ENCODE results near the gene CEBPZOS.
A peak's percentile ranks its signal among the peaks of the same experiment; 100 is the strongest.
"Not testable (repeated sequence)": the region's sequence is repeated elsewhere in the genome, so short reads cannot be mapped to it uniquely, and the experiment has no call there.

The CEBPZOS gene

DNA sequence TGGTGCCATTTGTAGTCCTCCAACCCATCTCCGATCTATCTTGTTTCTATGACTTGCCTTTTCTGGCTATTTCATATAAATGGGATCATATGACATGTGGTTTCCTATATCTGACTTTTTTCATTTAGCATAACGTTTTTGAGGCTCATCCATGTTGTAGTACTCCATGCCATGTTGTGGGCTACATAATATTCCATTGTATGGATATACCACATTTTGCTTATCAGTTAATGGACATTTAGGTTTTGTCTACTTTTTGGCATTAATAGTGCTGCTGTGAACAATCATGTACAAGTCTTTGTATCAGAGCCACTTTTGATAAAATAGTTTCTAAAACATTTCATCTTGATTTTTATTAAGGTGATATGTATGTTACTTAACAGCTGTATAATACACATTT is 7.4 kb downstream of the CEBPZOS start:
- DNase-seq (ENCODE audit: low read depth in 2 of 2): no peak
- TF ChIP-seq, protein P1, sequence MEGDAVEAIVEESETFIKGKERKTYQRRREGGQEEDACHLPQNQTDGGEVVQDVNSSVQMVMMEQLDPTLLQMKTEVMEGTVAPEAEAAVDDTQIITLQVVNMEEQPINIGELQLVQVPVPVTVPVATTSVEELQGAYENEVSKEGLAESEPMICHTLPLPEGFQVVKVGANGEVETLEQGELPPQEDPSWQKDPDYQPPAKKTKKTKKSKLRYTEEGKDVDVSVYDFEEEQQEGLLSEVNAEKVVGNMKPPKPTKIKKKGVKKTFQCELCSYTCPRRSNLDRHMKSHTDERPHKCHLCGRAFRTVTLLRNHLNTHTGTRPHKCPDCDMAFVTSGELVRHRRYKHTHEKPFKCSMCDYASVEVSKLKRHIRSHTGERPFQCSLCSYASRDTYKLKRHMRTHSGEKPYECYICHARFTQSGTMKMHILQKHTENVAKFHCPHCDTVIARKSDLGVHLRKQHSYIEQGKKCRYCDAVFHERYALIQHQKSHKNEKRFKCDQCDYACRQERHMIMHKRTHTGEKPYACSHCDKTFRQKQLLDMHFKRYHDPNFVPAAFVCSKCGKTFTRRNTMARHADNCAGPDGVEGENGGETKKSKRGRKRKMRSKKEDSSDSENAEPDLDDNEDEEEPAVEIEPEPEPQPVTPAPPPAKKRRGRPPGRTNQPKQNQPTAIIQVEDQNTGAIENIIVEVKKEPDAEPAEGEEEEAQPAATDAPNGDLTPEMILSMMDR (IDR thresholded peaks at IDR 0.05; ENCODE audit: low read depth, low read length): no peak
- H3K4me3 ChIP-seq (replicated peaks in 1 of 2; ENCODE audit: low read depth in 2 of 2, low read length in 2 of 2): no peak overlapping the region

DNA sequence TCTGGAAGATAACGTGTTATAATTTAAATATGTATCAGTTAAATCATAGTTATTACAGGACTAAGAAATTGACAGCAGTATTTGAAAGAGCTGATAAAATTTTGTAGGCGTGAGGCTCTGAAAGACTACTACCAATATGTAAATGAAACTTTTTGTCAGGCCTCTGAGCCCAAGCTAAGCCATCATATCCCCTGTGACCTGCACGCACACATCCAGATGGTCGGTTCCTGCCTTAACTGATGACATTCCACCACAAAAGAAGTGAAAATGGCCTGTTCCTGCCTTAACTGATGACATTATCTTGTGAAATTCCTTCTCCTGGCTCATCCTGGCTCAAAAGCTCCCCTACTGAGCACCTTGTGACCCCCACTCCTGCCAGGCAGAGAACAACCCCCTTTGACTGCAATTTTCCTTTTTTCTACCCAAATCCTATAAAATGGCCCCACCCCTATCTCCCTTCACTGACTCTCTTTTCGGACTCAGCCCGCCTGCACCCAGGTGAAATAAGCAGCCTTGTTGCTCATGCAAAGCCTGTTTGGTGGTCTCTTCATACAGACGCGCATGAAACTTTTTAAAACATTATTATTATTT is 8.9 kb downstream of the CEBPZOS start:
- DNase-seq (ENCODE audit: low read depth in 2 of 2); H3K4me3 ChIP-seq (replicated peaks in 1 of 2; ENCODE audit: low read depth in 2 of 2, low read length in 2 of 2): not testable (repeated sequence)

DNA sequence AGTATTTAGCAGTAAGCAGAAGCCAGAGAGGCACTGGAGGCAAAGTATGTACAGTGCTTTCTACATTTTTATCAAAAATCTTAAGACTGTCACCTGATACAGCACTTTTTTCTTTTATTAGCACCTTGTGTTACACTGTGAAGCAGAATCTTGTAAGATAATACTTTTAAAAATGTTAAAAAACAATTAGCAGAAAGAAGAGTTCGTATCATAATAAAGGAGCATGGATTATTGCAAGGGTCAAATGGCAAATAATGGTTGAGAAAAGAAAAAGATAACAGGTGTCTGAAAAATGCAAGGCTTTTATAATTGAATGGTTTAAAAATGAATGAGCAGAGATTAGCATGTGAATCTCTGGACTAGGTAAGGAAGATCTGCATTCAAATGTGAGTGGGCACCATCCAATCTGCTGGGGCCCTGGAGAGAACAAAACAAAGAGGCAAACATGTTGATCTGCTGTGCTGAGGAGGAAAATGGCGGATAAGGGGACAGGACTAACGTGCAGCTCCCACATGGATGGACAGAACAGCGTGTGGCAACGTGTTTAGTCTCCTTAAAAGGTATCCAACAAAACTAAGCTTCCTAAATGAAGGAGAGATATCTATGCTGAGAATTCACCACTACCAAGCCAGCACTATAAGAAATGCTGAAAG is 9.5 kb downstream of the CEBPZOS start:
- DNase-seq (ENCODE audit: low read depth in 2 of 2): no peak
- no peak overlapping the region for H3K4me3 ChIP-seq (replicated peaks in 1 of 2; ENCODE audit: low read depth in 2 of 2, low read length in 2 of 2)
- TF ChIP-seq, protein P1 (IDR thresholded peaks at IDR 0.05; ENCODE audit: low read depth, low read length): no peak

DNA sequence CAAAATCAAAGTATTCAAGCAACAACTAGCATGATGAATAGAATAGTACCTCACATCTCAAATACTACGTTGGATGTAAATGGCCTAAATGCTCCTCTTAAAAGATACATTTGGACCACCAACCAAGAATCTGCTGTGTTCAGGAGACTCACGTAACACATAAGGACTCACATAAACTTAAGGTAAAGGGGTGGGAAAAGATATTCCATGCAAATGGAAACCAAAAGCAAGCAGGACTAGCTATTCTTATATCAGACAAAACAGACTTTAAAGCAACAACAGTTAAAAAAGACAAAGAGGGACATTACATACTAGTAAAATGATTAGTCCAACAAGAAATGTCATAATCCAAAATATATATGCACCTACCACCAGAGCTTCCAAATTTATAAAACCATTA is 10.5 kb downstream of the CEBPZOS start:
- H3K4me3 ChIP-seq (replicated peaks in 1 of 2; ENCODE audit: low read depth in 2 of 2, low read length in 2 of 2); DNase-seq (ENCODE audit: low read depth in 2 of 2): not testable (repeated sequence)

DNA sequence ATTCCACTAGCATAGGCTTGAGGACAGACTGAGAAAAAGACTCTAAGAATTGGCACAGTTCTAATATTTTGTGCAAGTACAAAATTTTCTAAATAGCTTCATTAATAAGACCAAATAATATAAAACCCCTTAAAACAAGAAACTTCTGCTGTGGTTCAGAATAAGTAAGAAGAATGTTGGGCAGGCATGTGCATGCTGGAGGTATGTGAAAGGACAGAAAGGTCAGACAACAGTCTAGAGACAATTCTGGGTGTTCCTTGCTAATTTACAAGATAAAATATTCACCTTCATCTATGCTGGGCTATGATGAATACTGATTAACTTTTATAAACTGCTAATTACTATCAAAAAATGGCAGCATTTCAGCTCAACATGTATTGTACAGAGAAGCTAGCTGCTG is 14.9 kb downstream of the CEBPZOS start:
- no peak overlapping the region for H3K4me3 ChIP-seq (replicated peaks in 1 of 2; ENCODE audit: low read depth in 2 of 2, low read length in 2 of 2)
- TF ChIP-seq, protein P1 (IDR thresholded peaks at IDR 0.05; ENCODE audit: low read depth, low read length): no peak
- DNase-seq (ENCODE audit: low read depth in 2 of 2): no peak

DNA sequence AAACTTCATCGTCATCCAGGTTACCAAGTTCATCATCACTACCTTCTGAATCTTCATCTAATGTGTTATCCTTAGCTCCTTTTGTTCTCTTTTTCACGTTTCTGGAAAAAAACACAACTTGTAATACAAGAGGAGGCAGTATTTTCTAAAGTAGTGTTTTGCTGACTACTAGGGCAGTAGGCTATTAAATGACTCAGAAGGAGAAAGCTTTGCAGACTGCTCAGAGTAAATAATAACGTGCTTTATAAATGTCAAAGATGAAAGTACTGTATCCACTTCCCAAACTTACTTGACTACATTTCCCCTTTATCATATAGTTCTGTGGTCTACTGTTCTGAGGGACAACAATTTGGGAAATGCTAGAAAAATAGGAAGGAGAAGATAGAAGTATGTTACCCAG is 15.6 kb downstream of the CEBPZOS start:
- TF ChIP-seq, protein P1 (IDR thresholded peaks at IDR 0.05; ENCODE audit: low read depth, low read length): no peak
- no peak for DNase-seq (ENCODE audit: low read depth in 2 of 2)
- H3K4me3 ChIP-seq (replicated peaks in 1 of 2; ENCODE audit: low read depth in 2 of 2, low read length in 2 of 2): no peak overlapping the region

DNA sequence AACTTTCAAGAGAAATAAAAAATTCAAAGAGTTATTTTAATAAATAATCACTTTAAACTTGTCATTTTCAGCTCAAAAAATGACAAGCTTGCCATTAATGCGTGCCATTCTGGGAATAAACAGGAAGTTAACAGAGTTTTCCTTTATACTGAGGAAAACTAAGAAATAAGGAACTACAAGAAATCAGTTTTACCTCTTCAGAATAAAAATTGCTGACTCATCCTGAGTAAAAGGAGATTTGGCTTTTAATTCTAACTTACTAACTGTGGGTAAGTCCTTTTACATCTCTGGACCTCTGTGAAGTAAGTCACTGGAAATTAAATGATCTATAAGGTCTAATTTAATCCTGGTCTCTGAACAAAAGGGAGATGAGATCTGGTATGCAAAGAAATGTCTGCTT is 19.0 kb downstream of the CEBPZOS start:
- TF ChIP-seq, protein P1 (IDR thresholded peaks at IDR 0.05; ENCODE audit: low read depth, low read length): no peak
- no peak overlapping the region for H3K4me3 ChIP-seq (replicated peaks in 1 of 2; ENCODE audit: low read depth in 2 of 2, low read length in 2 of 2)
- DNase-seq (ENCODE audit: low read depth in 2 of 2): peak; percentile 5 to 20

DNA sequence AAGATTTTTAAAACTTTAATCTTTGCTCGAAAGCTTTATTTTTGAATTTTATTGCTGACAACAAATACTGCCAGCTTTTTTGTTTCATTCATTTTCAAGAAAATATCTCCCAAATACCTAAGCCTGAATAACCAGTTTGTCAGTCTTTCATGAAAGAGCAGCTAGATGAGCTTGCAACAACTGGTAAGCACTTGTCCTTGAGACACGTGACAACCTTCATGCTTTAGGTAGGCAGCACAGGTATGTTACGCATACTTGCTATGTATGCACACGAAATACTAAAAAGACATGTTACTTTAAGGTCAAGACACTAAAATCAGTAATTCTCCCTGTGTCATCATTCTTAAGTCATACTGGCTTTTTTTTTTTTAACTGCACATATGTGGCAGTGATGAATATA is 22.8 kb downstream of the CEBPZOS start:
- TF ChIP-seq, protein P1 (IDR thresholded peaks at IDR 0.05; ENCODE audit: low read depth, low read length): no peak
- H3K4me3 ChIP-seq (replicated peaks in 1 of 2; ENCODE audit: low read depth in 2 of 2, low read length in 2 of 2): no peak overlapping the region
- DNase-seq (ENCODE audit: low read depth in 2 of 2): no peak

Data from cardiac fibroblast (primary cell).